PC-3 (cell line): ENCODE results near the gene WNT7A.

Experiments used
- CTCF ChIP-seq: fragments of 300-600 bp; sonication (generic); conservative IDR thresholded peaks from 2 replicates; pipeline ENCODE4 v1.5.1; 2017; ENCODE audit warnings: antibody characterized with exemption, low read depth, mild to moderate bottlenecking, low read length
- EZH2 ChIP-seq: fragments of 300-600 bp; sonication (generic); IDR thresholded peaks from one replicate; pipeline ENCODE4 v1.6.1; 2017; ENCODE audit warnings: antibody characterized with exemption, mild to moderate bottlenecking, low read length; ENCODE audit not compliant: unreplicated experiment
- EZH2phosphoT487 ChIP-seq: fragments of 300-600 bp; sonication (generic); IDR thresholded peaks from 2 replicates; pipeline ENCODE4 v1.6.1; 2018; ENCODE audit warnings: mild to moderate bottlenecking, antibody characterized with exemption, low read length, borderline replicate concordance

- TF ChIP-seq CTCF (no peak), EZH2 (no peak), EZH2phosphoT487 (no peak)
Measured at GRCh38 chr3:13867732-13868131, 12.1 kb downstream of the WNT7A start.
